Left lung (tissue), 10 donors: ENCODE data around the gene MRPL11. TPM values are rescaled to one million over a fixed set of nuclear protein-coding genes. Genes with fewer than 3 reads are reported as not detected.

Source experiments
- ATAC-seq: fragments of 200-7000 bp; cut with Tn5 transposase; one replicate; pipeline ENCODE4 v1.9.1; 2020; ENCODE audit warnings: moderate library complexity
- DNase-seq, 4 donors: peaks; one replicate each; pipeline ENCODE4 v3.0.0-alpha.2; 2013 to 2020
- H3K27ac ChIP-seq, 2 donors: fragments of 200-600 bp; sonication (generic) in 1 of 2; one replicate each; pipeline versions ENCODE4 v1.5.0 to v1.8.0; 2020 to 2021
- H3K27me3 ChIP-seq, 2 donors: fragments of 200-600 bp; sonication (generic) in 1 of 2; one replicate each; pipeline versions ENCODE4 v1.5.0 to v1.8.0; 2020 to 2021
- H3K36me3 ChIP-seq, 2 donors: fragments of 200-600 bp; sonication (generic) in 1 of 2; one replicate each; pipeline versions ENCODE4 v1.5.0 to v1.8.0; 2020 to 2021
- H3K4me1 ChIP-seq, 2 donors: fragments of 200-600 bp; one replicate each; pipeline ENCODE4 v1.8.0; 2021
- H3K4me3 ChIP-seq, 2 donors: fragments of 200-600 bp; sonication (generic) in 1 of 2; one replicate each; pipeline versions ENCODE4 v1.5.0 to v1.8.0; 2020 to 2021; ENCODE audit warnings: mild to moderate bottlenecking in 1 of 2
- H3K9me3 ChIP-seq, 2 donors: fragments of 200-600 bp; sonication (generic) in 1 of 2; one replicate each; pipeline versions ENCODE4 v1.5.0 to v1.8.0; 2020 to 2021
- intact Hi-C, 2 donors: fragments of 100-400 bp; cut with DNase I; formaldehyde crosslinking; loops; one replicate each; pipeline versions ENCODE4 v1.11.2 to v1.14.2; 2022
- polyA plus RNA-seq, 6 donors: library from polyadenylated mRNA; unstranded; fragments of 120-200 nt; gene quantifications; one replicate each; pipeline ENCODE4 v1.2.1, GENCODE V29; 2013; ENCODE audit not compliant: insufficient read length in 6 of 6
- total RNA-seq, 2 donors: library from RNA; stranded (reverse); fragmentation: NEBNext Ultra II Directional; extraction: Animal tissue kit (Norgen Biotek cat#: 25700); gene quantifications; one replicate each; pipeline ENCODE4 v1.2.1, GENCODE V29; 2021
- TF ChIP-seq, protein P1 (sequence below), 2 donors: fragments of 200-600 bp; sonication (generic) in 1 of 2; IDR thresholded peaks; one replicate each; pipeline versions ENCODE4 v1.5.0 to v1.8.0; 2021; ENCODE audit warnings: antibody characterized with exemption in 2 of 2
- donor health status: DM: no; HTN: yes; CAD: no.
- donor health status: DM: no; HTN: no; CAD: no.

MRPL11 gene
- total and polyA plus RNA-seq, 8 donors = 29.6 to 73.5 (median 60.3) TPM

DNA sequence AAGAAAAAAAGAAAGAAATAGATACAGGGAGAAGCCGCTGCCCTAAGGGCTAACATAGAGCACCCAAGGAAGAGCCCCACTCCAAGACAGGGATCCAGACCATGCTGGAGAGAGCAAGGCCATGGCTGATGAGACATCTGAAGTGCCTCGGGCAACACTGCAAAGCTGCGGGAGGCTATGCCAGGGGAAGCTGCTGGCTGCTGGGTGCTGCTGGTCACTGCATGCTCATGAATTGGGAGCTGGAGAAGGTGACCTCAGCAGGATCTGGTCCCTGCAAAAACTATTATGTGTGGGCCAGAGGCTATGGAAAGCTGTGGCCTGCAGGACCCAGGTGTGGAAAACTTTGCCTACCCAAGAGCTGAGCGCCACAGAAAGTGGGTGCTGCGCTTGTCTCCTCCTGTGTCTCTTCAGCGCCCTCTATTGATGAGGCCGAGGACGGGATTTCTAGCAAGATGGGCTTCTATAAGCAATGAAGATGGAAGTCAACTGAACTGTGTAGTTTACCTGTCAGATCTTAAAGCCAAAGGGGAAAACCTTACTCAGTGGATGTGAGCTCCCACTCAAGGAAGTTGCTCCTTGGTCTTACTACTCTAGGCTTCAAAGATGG is 49.8 kb downstream of the MRPL11 start:
- ATAC-seq (peak; percentile 93), DNase-seq (peak; percentile 27 to 68 (median 52))
- no peak overlapping the region for H3K27ac ChIP-seq
- intact Hi-C loops = loop anchor here in 1 of 2 donors (10.0 kb wide), 1 partner anchor 74 kb away; the partner anchor contains the start of gene CD248
- peaks cover 0 to 35% of the 10 kb centered on the region in 2 donors for H3K27me3 ChIP-seq
- peaks cover 0 to 3% of the 10 kb centered on the region in 2 donors for H3K4me1 ChIP-seq
- no peak overlapping the region for H3K4me3 ChIP-seq
- H3K9me3 ChIP-seq = no peaks in the 10 kb centered on the region
- TF ChIP-seq, protein P1, sequence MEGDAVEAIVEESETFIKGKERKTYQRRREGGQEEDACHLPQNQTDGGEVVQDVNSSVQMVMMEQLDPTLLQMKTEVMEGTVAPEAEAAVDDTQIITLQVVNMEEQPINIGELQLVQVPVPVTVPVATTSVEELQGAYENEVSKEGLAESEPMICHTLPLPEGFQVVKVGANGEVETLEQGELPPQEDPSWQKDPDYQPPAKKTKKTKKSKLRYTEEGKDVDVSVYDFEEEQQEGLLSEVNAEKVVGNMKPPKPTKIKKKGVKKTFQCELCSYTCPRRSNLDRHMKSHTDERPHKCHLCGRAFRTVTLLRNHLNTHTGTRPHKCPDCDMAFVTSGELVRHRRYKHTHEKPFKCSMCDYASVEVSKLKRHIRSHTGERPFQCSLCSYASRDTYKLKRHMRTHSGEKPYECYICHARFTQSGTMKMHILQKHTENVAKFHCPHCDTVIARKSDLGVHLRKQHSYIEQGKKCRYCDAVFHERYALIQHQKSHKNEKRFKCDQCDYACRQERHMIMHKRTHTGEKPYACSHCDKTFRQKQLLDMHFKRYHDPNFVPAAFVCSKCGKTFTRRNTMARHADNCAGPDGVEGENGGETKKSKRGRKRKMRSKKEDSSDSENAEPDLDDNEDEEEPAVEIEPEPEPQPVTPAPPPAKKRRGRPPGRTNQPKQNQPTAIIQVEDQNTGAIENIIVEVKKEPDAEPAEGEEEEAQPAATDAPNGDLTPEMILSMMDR (IDR thresholded peaks at IDR 0.05) = peak; percentile 51 to 72
- H3K36me3 ChIP-seq = no peaks in the 10 kb centered on the region

GRCh38 chr11:66386171-66387069 is 52.2 kb downstream of the MRPL11 start:
- DNase-seq (peak in 3 of 4 donors; percentile 54 to 79 (median 67)), ATAC-seq (peak; percentile 92)
- intact Hi-C loops = loop anchor here in 1 of 2 donors (10.0 kb wide), 1 partner anchor 72 kb away; the partner anchor contains the start of gene CD248
- no peak overlapping the region for H3K4me3 ChIP-seq
- no peaks in the 10 kb centered on the region for H3K36me3 ChIP-seq
- TF ChIP-seq, protein P1 (IDR thresholded peaks at IDR 0.05) = peak; percentile 89 to 93
- H3K9me3 ChIP-seq = no peaks in the 10 kb centered on the region
- H3K27me3 ChIP-seq = peaks cover 0 to 11% of the 10 kb centered on the region in 2 donors
- no peak overlapping the region for H3K27ac ChIP-seq
- H3K4me1 ChIP-seq = peaks cover 0 to 3% of the 10 kb centered on the region in 2 donors

Other genes with a start within 250 kb of the MRPL11 start
- 10 to 100 TPM; 32.8 to 34.3 TPM for gene KLC2, start 181.1 kb downstream of the MRPL11 start, total RNA-seq
- gene KLC2, start 181.1 kb downstream of the MRPL11 start, polyA plus RNA-seq = 10 to 100 TPM; 17.0 to 24.9 (median 19.8) TPM
- gene RAB1B, start 170.2 kb downstream of the MRPL11 start, total RNA-seq = 100 to 1,000 TPM; 141 to 154 TPM
- 100 to 1,000 TPM; 114 to 136 (median 128) TPM for gene RAB1B, start 170.2 kb downstream of the MRPL11 start, polyA plus RNA-seq
- 1 to 10 TPM in 1 of 2 donors, under 1 TPM in 1; 0.81 to 1.4 TPM for gene CNIH2, start 160.7 kb downstream of the MRPL11 start, total RNA-seq
- 1 to 10 TPM; 2.8 to 5.2 (median 3.9) TPM for gene CNIH2, start 160.7 kb downstream of the MRPL11 start, polyA plus RNA-seq
- gene YIF1A, start 149.7 kb downstream of the MRPL11 start, total RNA-seq = 100 to 1,000 TPM in 1 of 2 donors, 10 to 100 TPM in 1; 97.1 to 118 TPM
- 10 to 100 TPM; 32.9 to 57.5 (median 43.6) TPM for gene YIF1A, start 149.7 kb downstream of the MRPL11 start, polyA plus RNA-seq
- under 1 TPM in 1 of 2 donors, not detected in 1; 0.21 TPM for gene TMEM151A, start 147.0 kb downstream of the MRPL11 start, total RNA-seq
- gene TMEM151A, start 147.0 kb downstream of the MRPL11 start, polyA plus RNA-seq = under 1 TPM; 0.17 to 0.47 (median 0.28) TPM
- 10 to 100 TPM; 69.8 to 74.3 TPM for gene CD248, start 121.8 kb downstream of the MRPL11 start, total RNA-seq
- 100 to 1,000 TPM in 4 of 6 donors, 10 to 100 TPM in 2; 76.4 to 128 (median 104) TPM for gene CD248, start 121.8 kb downstream of the MRPL11 start, polyA plus RNA-seq
- 10 to 100 TPM in 1 of 2 donors, 1 to 10 TPM in 1; 7.1 to 10.2 TPM for gene RIN1, start 102.4 kb downstream of the MRPL11 start, total RNA-seq
- 1 to 10 TPM; 1.7 to 4.5 (median 3.0) TPM for gene RIN1, start 102.4 kb downstream of the MRPL11 start, polyA plus RNA-seq
- 10 to 100 TPM; 28.7 to 34.3 TPM for gene BRMS1, start 93.7 kb downstream of the MRPL11 start, total RNA-seq
- 10 to 100 TPM; 19.5 to 26.6 (median 24.5) TPM for gene BRMS1, start 93.7 kb downstream of the MRPL11 start, polyA plus RNA-seq
- gene B4GAT1, start 91.2 kb downstream of the MRPL11 start, total RNA-seq = 10 to 100 TPM; 22.9 to 29.7 TPM
- 10 to 100 TPM; 29.8 to 35.9 (median 30.9) TPM for gene B4GAT1, start 91.2 kb downstream of the MRPL11 start, polyA plus RNA-seq
- 10 to 100 TPM; 16.2 to 22.8 TPM for gene SLC29A2, start 67.1 kb downstream of the MRPL11 start, total RNA-seq
- 10 to 100 TPM in 1 of 6 donors, 1 to 10 TPM in 5; 7.4 to 10.9 (median 8.9) TPM for gene SLC29A2, start 67.1 kb downstream of the MRPL11 start, polyA plus RNA-seq
- under 1 TPM in 1 of 2 donors, not detected in 1; 0.64 TPM for gene NPAS4, start 17.8 kb downstream of the MRPL11 start, total RNA-seq
- gene NPAS4, start 17.8 kb downstream of the MRPL11 start, polyA plus RNA-seq = under 1 TPM; 0.06 to 0.53 (median 0.20) TPM
- gene PELI3, start 28.1 kb upstream of the MRPL11 start, total RNA-seq = 10 to 100 TPM in 1 of 2 donors, 1 to 10 TPM in 1; 7.5 to 12.9 TPM
- 1 to 10 TPM; 3.9 to 6.6 (median 5.6) TPM for gene PELI3, start 28.1 kb upstream of the MRPL11 start, polyA plus RNA-seq
- 10 to 100 TPM; 46.4 to 68.1 TPM for gene DPP3, start 41.6 kb upstream of the MRPL11 start, total RNA-seq
- gene DPP3, start 41.6 kb upstream of the MRPL11 start, polyA plus RNA-seq = 10 to 100 TPM; 15.0 to 20.6 (median 17.1) TPM
- 10 to 100 TPM; 22.8 to 37.3 TPM for gene BBS1, start 71.8 kb upstream of the MRPL11 start, total RNA-seq
- gene BBS1, start 71.8 kb upstream of the MRPL11 start, polyA plus RNA-seq = 10 to 100 TPM; 58.4 to 75.1 (median 64.6) TPM
- 10 to 100 TPM; 14.3 to 17.0 TPM for gene ZDHHC24, start 107.2 kb upstream of the MRPL11 start, total RNA-seq
- gene ZDHHC24, start 107.2 kb upstream of the MRPL11 start, polyA plus RNA-seq = 1 to 10 TPM; 4.7 to 6.3 (median 5.7) TPM
- gene ACTN3, start 108.1 kb upstream of the MRPL11 start, total RNA-seq = under 1 TPM in 1 of 2 donors, not detected in 1; 0.16 TPM
- gene ACTN3, start 108.1 kb upstream of the MRPL11 start, polyA plus RNA-seq = under 1 TPM in 1 of 6 donors, not detected in 5; 0.06 TPM
- 10 to 100 TPM; 10.8 to 23.3 TPM for gene CTSF, start 129.8 kb upstream of the MRPL11 start, total RNA-seq
- 10 to 100 TPM; 37.1 to 56.9 (median 47.2) TPM for gene CTSF, start 129.8 kb upstream of the MRPL11 start, polyA plus RNA-seq
- gene CCDC87, start 154.2 kb upstream of the MRPL11 start, total RNA-seq = under 1 TPM; 0.39 to 0.44 TPM
- under 1 TPM; 0.07 to 0.18 (median 0.09) TPM for gene CCDC87, start 154.2 kb upstream of the MRPL11 start, polyA plus RNA-seq
- gene CCS, start 154.3 kb upstream of the MRPL11 start, total RNA-seq = 10 to 100 TPM; 29.0 to 46.5 TPM
- gene CCS, start 154.3 kb upstream of the MRPL11 start, polyA plus RNA-seq = 100 to 1,000 TPM in 1 of 6 donors, 10 to 100 TPM in 5; 78.1 to 101 (median 84.0) TPM
- 10 to 100 TPM; 64.2 to 89.1 TPM for gene RBM14, start 177.8 kb upstream of the MRPL11 start, total RNA-seq
- gene RBM14, start 177.8 kb upstream of the MRPL11 start, polyA plus RNA-seq = 10 to 100 TPM; 78.3 to 94.1 (median 89.9) TPM
- 100 to 1,000 TPM; 100 to 103 TPM for gene RBM4, start 199.9 kb upstream of the MRPL11 start, total RNA-seq
- gene RBM4, start 199.9 kb upstream of the MRPL11 start, polyA plus RNA-seq = 100 to 1,000 TPM; 211 to 246 (median 227) TPM
- 10 to 100 TPM; 15.8 to 16.1 TPM for gene RBM4B, start 239.0 kb upstream of the MRPL11 start, total RNA-seq
- 10 to 100 TPM; 69.9 to 78.9 (median 73.2) TPM for gene RBM4B, start 239.0 kb upstream of the MRPL11 start, polyA plus RNA-seq